ENCODE results near the gene PPME1.

GRCh38 chr11:74147199-74147929 lies 23.7 kb upstream of the PPME1 start:
- TF ChIP-seq CTCF (IDR thresholded peaks at IDR 0.05), result no peak
- no peak for TF ChIP-seq REST (IDR thresholded peaks at IDR 0.05; ENCODE audit: insufficient read depth in 1 of 2, low read depth in 2 of 2, low read length in 1 of 2)
